Panc1 (cell line): ENCODE results near the gene JSRP1. TPM values are rescaled to one million over a fixed set of nuclear protein-coding genes. Genes with fewer than 3 reads are reported as not detected.

ENCODE experiments used
- ATAC-seq: fragments of 200-7000 bp; cut with Tn5 transposase; 2 replicates; pipeline ENCODE4 v1.9.1; 2020; ENCODE audit warnings: mild to moderate bottlenecking, moderate library complexity
- BruUV-seq: library from RNA; stranded (reverse); fragments of 400-500 nt; replicated peaks from 2 replicates; lab custom pipeline; 2021; lab: Mats Ljungman, UMichigan
- CTCF ChIA-PET: fragments of 300-600 bp; sonication (Branson Sonifier 250); formaldehyde crosslinking; loops from one replicate; lab custom pipeline; 2022; ENCODE audit warnings: antibody characterized with exemption; lab: Charles Lee
- POLR2A ChIA-PET: fragments of 300-600 bp; sonication (Branson Sonifier 250); formaldehyde crosslinking; loops from one replicate; lab custom pipeline; 2022; ENCODE audit warnings: antibody characterized with exemption; lab: Charles Lee
- DNase-seq: peaks from one replicate; pipeline ENCODE4 v3.0.0-alpha.2; 2010; ENCODE audit warnings: low read depth, low spot score
- H3K27ac ChIP-seq: 2 replicates; pipeline ENCODE4 v1.5.1; 2011; ENCODE audit warnings: mild to moderate bottlenecking, low read length, inconsistent platforms
- H3K27me3 ChIP-seq: fragments of 200-500 bp; sonication (Bioruptor generic); 2 replicates; pipeline ENCODE4 v1.6.0; 2014; ENCODE audit warnings: low read length, inconsistent platforms; ENCODE audit not compliant: control insufficient read depth, insufficient read depth
- H3K36me3 ChIP-seq: fragments of 200-500 bp; sonication (Bioruptor generic); 2 replicates; pipeline ENCODE4 v1.5.1; 2014; ENCODE audit warnings: inconsistent platforms, mild to moderate bottlenecking, low read length, moderate library complexity; ENCODE audit not compliant: control insufficient read depth, insufficient read depth
- H3K4me1 ChIP-seq: 2 replicates; pipeline ENCODE4 v1.5.1; 2011; ENCODE audit warnings: inconsistent platforms, mild to moderate bottlenecking, low read length, moderate library complexity; ENCODE audit not compliant: control insufficient read depth, insufficient read depth
- H3K4me3 ChIP-seq, 2 experiments: 2 replicates each; pipeline ENCODE4 v1.5.1; 2011 to 2012; ENCODE audit warnings: low read depth in 2 of 2, low read length in 2 of 2, mild to moderate bottlenecking in 2 of 2, inconsistent platforms in 1 of 2, moderate library complexity in 1 of 2
- H3K9me3 ChIP-seq: fragments of 200-500 bp; sonication (Bioruptor generic); 2 replicates; pipeline ENCODE4 v1.5.1; 2014; ENCODE audit warnings: low read depth, mild to moderate bottlenecking, inconsistent platforms, low read length, moderate library complexity; ENCODE audit not compliant: control insufficient read depth, insufficient read depth
- CTCF ChIP-seq: fragments of 450-650 bp; IDR thresholded peaks from 2 replicates; pipeline ENCODE4 v1.5.1; 2017; ENCODE audit warnings: mild to moderate bottlenecking
- POLR2AphosphoS5 ChIP-seq: IDR thresholded peaks from 2 replicates; pipeline ENCODE4 v1.6.1; 2012; ENCODE audit warnings: mild to moderate bottlenecking, low read depth, low read length, moderate library complexity
- SIN3A ChIP-seq: IDR thresholded peaks from 2 replicates; pipeline ENCODE4 v1.6.1; 2012; ENCODE audit warnings: low read depth, mild to moderate bottlenecking, low read length, moderate library complexity, borderline replicate concordance; ENCODE audit not compliant: insufficient read depth
- TCF7L2 ChIP-seq: IDR thresholded peaks from 2 replicates; pipeline ENCODE4 v1.6.1; 2011; ENCODE audit warnings: mild to moderate bottlenecking, low read depth, low read length, inconsistent platforms
- in situ Hi-C: cut with HindIII; loops from 2 replicates; pipeline ENCODE4 v1.10.0; 2016; ENCODE audit warnings: low sequenced_read_pairs, low pct_unique_long_range_greater_than_20kb
- intact Hi-C: fragments of 100-400 bp; cut with micrococcal nuclease; formaldehyde crosslinking; loops from one replicate; pipeline ENCODE4 v1.10.0; 2022; ENCODE audit not compliant: unreplicated experiment
- total RNA-seq: library from RNA; stranded (reverse); gene quantifications from one replicate; pipeline ENCODE4 v1.2.1, GENCODE V29; 2021; ENCODE audit not compliant: unreplicated experiment
- TF ChIP-seq, protein P1 (sequence below), 2 experiments: IDR thresholded peaks; 2 replicates each; pipeline ENCODE4 v1.6.1; 2011 to 2012; ENCODE audit warnings: low read depth in 2 of 2, control low read depth in 1 of 2, low read length in 1 of 2, mild to moderate bottlenecking in 1 of 2, moderate library complexity in 1 of 2; ENCODE audit not compliant: insufficient read depth in 1 of 2

Gene JSRP1
- total RNA-seq, 1 experiment from 2014 or later: 0.51 TPM

GRCh38 chr19:2261438-2262172, 5.4 kb upstream of the JSRP1 start:
- intact Hi-C loops (no loop called here), in situ Hi-C loops (no loop called here)
- DNase-seq (no peak), ATAC-seq (no peak)
- BruUV-seq: no TSS peak
- CTCF ChIA-PET: interaction anchor here (1.7 kb wide), 1 partner anchor 23 kb away, joined by 9 read pairs; no protein-coding TSS in a partner anchor
- Histone ChIP-seq H3K36me3 (no peaks in the 10 kb centered on the region), H3K4me3 (no peak overlapping the region), H3K9me3 (no peaks in the 10 kb centered on the region), H3K4me1 (peaks cover 5% of the 10 kb centered on the region), H3K27ac (no peak overlapping the region), H3K27me3 (no peaks in the 10 kb centered on the region)
- TF ChIP-seq POLR2AphosphoS5: no peak
- TF ChIP-seq, protein P1, sequence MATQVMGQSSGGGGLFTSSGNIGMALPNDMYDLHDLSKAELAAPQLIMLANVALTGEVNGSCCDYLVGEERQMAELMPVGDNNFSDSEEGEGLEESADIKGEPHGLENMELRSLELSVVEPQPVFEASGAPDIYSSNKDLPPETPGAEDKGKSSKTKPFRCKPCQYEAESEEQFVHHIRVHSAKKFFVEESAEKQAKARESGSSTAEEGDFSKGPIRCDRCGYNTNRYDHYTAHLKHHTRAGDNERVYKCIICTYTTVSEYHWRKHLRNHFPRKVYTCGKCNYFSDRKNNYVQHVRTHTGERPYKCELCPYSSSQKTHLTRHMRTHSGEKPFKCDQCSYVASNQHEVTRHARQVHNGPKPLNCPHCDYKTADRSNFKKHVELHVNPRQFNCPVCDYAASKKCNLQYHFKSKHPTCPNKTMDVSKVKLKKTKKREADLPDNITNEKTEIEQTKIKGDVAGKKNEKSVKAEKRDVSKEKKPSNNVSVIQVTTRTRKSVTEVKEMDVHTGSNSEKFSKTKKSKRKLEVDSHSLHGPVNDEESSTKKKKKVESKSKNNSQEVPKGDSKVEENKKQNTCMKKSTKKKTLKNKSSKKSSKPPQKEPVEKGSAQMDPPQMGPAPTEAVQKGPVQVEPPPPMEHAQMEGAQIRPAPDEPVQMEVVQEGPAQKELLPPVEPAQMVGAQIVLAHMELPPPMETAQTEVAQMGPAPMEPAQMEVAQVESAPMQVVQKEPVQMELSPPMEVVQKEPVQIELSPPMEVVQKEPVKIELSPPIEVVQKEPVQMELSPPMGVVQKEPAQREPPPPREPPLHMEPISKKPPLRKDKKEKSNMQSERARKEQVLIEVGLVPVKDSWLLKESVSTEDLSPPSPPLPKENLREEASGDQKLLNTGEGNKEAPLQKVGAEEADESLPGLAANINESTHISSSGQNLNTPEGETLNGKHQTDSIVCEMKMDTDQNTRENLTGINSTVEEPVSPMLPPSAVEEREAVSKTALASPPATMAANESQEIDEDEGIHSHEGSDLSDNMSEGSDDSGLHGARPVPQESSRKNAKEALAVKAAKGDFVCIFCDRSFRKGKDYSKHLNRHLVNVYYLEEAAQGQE (IDR thresholded peaks at IDR 0.05; ENCODE audit: insufficient read depth in 1 of 2, low read depth in 2 of 2, low read length in 1 of 2): no peak
- TF ChIP-seq CTCF: peak; percentile 82
- TF ChIP-seq SIN3A: no peak
- no peak for TF ChIP-seq TCF7L2
- POLR2A ChIA-PET: no interaction called here

GRCh38 chr19:2260341-2260805, 4.2 kb upstream of the JSRP1 start:
- no TSS peak for BruUV-seq
- intact Hi-C loops: no loop called here
- no peak for DNase-seq
- ChIA-PET CTCF (no interaction called here), POLR2A (interaction anchor here (0.5 kb wide), 1 partner anchor 58 kb away, joined by 4 read pairs; no protein-coding TSS in a partner anchor)
- H3K36me3 ChIP-seq: no peaks in the 10 kb centered on the region
- no peaks in the 10 kb centered on the region for H3K9me3 ChIP-seq
- H3K4me1 ChIP-seq: no peaks in the 10 kb centered on the region
- no peak overlapping the region for H3K4me3 ChIP-seq
- no peak for TF ChIP-seq SIN3A
- TF ChIP-seq, protein P1 (IDR thresholded peaks at IDR 0.05; ENCODE audit: insufficient read depth in 1 of 2, low read depth in 2 of 2, low read length in 1 of 2): no peak
- TF ChIP-seq CTCF: no peak
- no peak for TF ChIP-seq TCF7L2
- TF ChIP-seq POLR2AphosphoS5: no peak
- H3K27ac ChIP-seq: no peak overlapping the region
- ATAC-seq: no peak
- H3K27me3 ChIP-seq: no peaks in the 10 kb centered on the region
- in situ Hi-C loops: no loop called here
